ENCODE results near the gene MAB21L4.

DNA sequence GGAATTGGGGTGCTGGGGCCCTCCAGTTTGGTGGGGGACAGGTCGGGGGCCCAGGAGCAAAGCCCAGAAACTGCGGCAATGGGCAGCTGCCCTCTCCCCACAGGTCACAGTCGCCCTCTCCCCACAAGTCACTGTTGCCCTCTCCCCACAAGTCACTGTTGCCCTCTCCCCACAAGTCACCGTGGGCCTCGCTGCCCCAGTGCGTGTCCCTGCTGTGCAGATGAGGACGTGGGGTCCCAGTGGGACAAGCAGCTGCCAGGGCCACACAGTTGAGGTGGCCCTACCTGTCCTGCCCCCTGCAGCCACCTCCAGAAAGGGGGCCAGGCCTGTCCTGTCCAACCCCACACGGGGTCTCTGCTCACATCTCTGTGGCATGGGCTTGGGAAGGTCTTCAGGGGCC is 40.3 kb downstream of the MAB21L4 start:
- TF ChIP-seq, protein P1, sequence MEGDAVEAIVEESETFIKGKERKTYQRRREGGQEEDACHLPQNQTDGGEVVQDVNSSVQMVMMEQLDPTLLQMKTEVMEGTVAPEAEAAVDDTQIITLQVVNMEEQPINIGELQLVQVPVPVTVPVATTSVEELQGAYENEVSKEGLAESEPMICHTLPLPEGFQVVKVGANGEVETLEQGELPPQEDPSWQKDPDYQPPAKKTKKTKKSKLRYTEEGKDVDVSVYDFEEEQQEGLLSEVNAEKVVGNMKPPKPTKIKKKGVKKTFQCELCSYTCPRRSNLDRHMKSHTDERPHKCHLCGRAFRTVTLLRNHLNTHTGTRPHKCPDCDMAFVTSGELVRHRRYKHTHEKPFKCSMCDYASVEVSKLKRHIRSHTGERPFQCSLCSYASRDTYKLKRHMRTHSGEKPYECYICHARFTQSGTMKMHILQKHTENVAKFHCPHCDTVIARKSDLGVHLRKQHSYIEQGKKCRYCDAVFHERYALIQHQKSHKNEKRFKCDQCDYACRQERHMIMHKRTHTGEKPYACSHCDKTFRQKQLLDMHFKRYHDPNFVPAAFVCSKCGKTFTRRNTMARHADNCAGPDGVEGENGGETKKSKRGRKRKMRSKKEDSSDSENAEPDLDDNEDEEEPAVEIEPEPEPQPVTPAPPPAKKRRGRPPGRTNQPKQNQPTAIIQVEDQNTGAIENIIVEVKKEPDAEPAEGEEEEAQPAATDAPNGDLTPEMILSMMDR (IDR thresholded peaks at IDR 0.05; ENCODE audit: control extremely low read depth in 1 of 3, insufficient read depth in 1 of 3, low read depth in 1 of 3, low read length in 3 of 3): no peak
- TF ChIP-seq RAD21 (IDR thresholded peaks at IDR 0.05 in 1 of 2, conservative IDR thresholded peaks at IDR 0.05 in 1 of 2; ENCODE audit: low read depth in 2 of 2, low read length in 2 of 2): no peak
- no peak for TF ChIP-seq TAF1 (IDR thresholded peaks at IDR 0.05; ENCODE audit: low read depth, low read length)
- no peak for TF ChIP-seq RNF2 (IDR thresholded peaks at IDR 0.05; ENCODE audit: borderline replicate concordance, low read depth, low read length, missing control alignments, poor library complexity, severe bottlenecking)
- TF ChIP-seq, protein P2, sequence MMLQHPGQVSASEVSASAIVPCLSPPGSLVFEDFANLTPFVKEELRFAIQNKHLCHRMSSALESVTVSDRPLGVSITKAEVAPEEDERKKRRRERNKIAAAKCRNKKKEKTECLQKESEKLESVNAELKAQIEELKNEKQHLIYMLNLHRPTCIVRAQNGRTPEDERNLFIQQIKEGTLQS (IDR thresholded peaks at IDR 0.05; ENCODE audit: insufficient read depth, low read depth, low read length): no peak
- no peak for TF ChIP-seq SIX5 (IDR thresholded peaks at IDR 0.05; ENCODE audit: low read depth, low read length)
- no peak for TF ChIP-seq JUN (IDR thresholded peaks at IDR 0.05; ENCODE audit: low read depth, low read length)
- TF ChIP-seq YY1 (IDR thresholded peaks at IDR 0.05; ENCODE audit: low read depth, low read length): no peak

All from H1 (cell line).